GM19455 (cell line): ENCODE data around the gene TTC34.
A peak's percentile ranks its signal among the peaks of the same experiment; 100 is the strongest.

Experiments used
- ATAC-seq: cut with Tn5 transposase; IDR thresholded peaks from one replicate; pipeline ENCODE4 v1.9.1; 2021; ENCODE audit not compliant: unreplicated experiment

Gene TTC34

DNA sequence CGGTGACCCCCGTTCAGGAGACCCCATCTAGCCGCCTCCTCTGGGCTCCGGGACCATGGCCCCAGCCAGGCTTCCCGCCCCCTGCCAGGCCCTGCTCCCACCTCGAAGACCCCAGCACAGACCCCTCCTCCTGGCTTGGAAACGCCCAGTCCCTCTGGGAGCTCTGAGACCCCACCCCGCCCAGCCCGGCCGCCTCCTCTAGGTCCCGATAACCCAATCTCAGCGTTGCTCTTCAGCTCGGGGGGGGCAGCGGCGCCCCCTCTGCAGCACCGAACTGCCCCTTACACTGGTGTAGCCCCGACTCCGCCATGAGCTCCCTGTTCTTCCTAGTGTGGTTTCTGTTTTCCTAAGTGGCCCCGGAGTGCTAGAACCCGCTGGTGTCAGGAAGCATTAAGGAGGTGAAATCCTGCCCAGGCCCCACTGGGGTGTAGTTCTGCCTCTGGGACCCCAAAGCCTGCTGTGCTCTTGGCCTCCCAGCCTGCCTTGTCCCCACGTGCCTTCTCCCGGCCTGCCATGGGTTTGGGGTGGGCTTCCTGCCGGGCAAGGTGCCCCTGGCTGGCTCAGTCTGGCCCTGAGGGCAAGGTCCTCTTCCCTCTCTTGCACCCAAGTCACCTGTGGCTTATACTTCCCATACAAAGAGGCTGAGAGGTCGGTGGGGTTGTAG, 157.9 kb downstream of the TTC34 start:
- no peak for ATAC-seq

GRCh38 chr1:2642560-2643413, 158.7 kb downstream of the TTC34 start:
- peak; percentile 79 for ATAC-seq

DNA sequence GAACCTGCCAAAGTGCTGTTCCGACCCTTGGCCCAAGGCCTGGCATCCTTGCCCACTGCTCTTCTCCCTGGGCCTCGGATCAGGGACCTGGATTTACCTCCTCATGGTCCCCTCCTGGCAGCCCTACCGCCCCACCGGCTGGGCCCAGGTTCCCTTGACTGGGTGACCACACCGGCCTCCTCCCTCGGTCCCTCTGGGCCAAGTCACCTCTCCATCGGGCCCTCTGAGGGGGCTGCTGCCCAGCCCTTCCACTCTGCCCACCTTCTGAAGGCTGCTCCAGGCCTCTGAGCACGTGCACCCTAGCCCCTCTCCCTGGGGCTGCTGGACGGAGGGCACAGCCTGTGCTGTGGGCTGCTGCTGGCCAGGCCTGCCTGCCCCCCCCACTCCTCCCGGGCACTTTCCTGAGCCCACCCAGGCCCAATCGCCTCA, 159.3 kb downstream of the TTC34 start:
- ATAC-seq = no peak

GRCh38 chr1:2641381-2642130, 159.9 kb downstream of the TTC34 start:
- ATAC-seq = no peak

- ATAC-seq = no peak
Measured at GRCh38 chr1:2640626-2641025, 160.9 kb downstream of the TTC34 start.

DNA sequence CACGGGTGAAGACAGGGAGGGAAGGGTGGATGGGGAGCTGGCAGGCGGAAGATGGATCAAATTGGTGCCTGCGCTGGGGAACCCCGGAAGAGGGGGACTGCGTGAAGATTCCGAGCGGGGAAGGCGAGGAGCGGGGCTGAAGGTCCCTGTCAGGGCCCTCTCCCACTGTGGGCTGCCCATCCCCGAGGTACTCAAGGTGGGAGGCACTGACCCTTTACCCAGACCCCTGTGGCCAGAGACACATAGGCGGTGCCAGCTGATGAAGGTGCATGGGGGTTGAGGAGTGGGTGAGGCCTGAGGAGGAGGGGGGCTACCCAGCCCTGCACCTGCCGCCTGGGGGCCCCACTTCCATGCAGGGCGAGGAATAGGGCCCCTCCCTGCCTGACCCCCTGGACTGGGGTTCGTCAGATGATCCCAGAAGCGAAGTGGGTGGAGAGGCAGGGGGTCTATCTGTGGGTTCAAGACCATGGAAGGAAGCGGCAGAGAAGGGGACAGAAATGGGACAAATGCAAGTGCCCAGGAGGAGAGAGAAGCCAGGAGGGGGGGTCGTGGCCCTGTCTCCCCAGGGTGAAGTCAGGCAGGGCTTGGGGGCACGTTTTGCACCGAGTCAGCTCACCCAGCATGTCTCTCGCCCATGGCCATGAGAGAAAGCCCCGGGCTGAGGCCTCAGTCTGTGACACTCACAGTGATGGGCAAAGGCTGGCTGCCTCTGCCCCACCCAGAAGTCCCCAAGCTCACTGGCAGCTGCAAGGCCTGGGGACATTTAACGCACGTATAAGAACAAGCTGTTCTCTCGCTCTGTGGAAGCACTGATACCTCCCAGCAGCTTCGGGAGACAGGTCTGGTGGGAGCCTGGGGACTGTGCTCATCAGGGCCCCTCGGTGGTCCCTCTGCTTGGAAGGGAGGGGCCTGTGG, 161.6 kb downstream of the TTC34 start:
- ATAC-seq = no peak

- no peak for ATAC-seq
Measured at GRCh38 chr1:2639203-2639602, 162.3 kb downstream of the TTC34 start.

DNA sequence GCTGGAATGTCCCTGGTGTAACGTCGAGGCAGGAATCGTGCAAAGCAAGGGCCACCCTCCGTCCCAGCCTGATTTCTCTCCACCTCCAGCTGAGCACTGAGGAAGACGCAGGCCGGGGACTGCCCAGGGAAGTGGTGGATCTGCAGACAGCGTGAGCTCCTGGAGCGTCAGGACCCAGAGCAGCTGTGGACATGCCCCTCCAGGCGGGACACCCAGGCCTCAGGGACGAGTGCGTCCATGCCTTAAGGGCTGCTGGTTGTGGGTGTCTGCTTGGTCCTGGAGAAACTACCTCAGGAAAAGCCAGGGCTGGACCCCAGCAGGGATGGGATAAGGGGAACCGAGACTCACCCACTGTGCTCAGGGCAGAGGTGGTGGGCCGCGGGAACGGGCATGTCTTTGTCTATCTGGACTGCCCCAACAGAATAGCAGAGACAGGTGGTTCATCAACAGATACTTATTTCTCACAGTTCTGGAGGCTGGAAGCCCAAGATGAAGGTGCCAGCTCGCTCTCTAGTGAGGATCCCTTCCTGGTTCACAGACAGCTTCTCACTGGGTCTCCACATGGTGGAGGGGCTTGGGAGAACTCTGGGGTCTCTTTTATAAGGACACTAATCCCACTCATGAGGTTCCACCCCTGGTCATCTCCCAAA, 162.9 kb downstream of the TTC34 start:
- no peak for ATAC-seq

GRCh38 chr1:2637442-2638145, 163.9 kb downstream of the TTC34 start:
- no peak for ATAC-seq

DNA sequence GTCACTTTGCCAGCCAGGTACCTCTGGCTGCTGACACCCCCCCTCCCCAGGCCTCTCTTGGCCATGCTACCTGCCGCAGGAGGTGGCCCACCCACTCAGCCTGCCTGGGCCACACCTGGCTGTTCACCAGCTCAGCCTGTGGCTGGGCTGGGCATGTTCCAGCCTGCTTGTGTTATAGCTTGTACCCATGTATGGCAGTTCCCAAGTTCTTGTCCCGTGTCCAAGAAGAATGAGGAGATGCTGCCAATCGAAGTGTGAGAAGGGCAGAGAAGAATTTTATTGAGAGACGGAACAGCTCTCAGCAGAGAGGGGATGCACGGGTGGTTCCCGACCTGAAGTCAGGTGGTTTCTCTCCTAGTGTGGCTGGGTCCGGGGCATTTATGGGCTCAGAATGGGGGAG, 164.8 kb downstream of the TTC34 start:
- no peak for ATAC-seq

- no peak for ATAC-seq
Measured at GRCh38 chr1:2635361-2636010, 166.0 kb downstream of the TTC34 start.

- no peak for ATAC-seq
Measured at GRCh38 chr1:2633936-2634491, 167.5 kb downstream of the TTC34 start.

DNA sequence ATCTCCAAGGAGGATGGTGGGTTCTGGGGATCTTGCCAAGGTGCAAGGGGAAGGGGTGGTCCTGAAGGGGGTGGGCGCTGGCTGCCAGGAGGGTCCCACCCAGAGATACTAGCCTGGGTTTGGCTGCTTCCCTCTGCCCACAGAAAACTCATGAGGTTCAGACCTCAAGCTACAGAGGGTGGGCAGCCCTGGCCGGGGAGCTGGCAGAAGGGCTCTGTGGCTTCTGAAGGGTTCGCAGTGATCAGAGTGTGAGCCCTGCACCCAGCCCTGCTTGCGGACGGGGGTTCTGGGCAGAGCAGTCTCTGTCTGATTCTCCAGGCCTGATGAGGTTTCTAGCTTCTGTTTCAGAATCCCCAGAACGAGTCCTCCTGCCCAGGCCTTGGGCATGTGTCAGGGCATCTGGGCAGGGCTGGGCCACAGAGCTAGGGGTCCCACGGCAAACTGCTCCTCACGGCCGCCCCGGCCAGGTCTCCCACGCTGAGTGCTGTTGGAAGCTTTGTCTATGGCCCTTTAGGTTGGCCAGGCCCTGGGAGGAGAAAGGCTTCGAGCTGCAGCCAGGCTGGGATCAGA, 168.0 kb downstream of the TTC34 start:
- no peak for ATAC-seq

DNA sequence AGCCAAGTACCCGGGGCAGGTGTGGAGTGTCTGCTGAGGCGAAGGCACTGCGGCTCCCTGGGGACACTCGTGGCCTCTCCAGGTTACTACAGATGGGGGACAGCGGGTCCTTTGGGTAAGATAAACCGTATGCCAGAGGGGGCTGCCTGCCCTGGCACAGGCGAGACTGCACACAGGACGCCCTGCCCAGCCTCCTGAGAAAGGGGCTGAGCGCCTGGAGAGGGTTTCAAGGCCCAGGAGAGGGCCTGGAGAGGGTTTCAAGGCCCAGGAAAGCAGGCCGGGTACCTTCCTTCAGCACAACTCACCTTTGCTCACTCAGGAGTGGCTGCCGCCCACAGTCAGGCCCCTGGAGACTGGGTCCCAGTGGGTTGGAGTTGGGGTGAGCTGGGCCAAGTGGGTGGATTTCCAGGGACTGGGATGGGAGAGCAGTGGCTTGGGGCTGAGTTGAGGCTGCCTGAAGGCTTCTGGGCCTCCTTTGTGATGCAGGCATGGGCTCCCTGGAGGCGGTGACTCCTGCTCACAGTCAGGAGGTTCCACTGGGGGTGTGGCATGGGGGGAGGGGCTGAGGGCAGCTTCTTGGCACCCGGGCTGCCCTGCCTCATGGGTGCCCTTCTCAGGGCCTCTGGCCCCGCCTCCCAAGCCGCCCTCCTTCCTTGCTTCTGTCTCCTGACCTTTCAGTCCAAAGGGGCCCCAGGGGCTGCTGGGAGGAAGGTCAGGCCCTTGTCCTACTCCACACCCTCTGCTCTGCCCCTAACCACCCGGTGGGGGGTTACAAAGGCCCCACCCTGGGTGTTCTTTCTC, 168.7 kb downstream of the TTC34 start, which contains the start of gene MMEL1:
TSS of gene MMEL1 (minus strand) at position 456 of the 801 bp plus-strand sequence. CDS start 3,532 bp downstream, outside the sequence.
- ATAC-seq = no peak

DNA sequence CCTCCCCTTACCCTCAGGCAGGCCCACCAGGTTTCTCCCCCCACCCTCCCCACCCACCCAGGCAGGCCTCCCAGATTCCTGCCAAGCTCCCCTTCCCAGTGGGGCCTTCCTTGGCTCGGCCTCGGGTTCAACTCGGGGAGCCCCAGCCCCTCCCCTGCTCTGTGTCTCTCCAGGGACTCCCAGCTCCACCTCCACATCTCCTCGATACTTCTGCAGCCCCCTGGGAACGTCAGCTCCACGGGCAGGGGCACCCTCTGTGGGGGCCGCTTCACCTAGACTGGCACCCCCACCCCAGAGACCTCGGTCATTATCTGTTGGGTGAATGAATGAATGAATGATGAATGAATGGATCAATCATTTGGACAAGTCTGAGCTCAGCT, 169.5 kb downstream of the TTC34 start:
- no peak for ATAC-seq

DNA sequence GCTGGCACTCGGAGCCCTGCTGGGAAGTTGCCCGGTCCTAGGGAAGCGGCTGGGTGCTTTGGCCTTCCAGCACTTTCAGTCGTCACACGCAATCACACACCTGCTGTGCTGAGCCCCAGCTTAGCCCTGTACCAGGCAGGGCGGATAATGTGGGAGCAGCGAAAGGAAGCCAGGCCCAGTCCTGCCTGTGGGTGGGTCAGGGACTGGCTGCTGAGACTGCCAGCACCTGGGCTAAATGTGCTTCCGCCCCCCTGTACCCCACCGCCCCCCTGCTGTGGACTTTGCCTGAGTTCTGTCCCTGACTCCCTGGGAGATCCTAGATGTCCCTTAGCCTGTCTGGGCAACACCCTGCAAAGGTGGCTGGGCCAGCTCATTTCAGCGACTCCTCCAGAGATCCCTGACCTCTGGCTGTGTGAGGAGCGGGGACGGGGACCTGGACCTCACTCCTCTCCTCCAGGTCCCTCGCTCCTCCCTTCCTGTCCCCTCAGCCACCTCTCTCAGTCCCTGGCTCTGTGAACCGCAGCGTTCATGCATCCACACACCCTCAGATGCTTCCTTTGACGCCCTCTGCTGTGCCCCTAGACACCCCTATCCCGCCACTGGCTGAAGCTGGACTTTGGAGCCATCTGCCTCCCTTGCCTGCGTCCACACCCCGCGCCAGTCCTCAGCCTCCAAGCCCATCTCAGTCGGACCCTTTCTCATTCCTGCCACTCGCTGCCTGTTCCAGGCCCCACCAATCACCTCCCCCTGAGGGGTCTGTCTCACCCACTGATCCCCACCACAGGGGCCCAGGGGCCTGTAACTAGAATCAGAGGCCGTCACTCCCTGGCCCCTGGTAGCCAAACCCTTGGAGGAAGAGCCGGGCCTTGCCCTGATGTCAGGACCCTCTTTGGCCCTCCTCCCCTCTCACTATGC, 170.1 kb downstream of the TTC34 start:
- ATAC-seq = no peak
